AG04450 (cell line): ENCODE data around the gene BPIFB6. TPM values are rescaled to one million over a fixed set of nuclear protein-coding genes. Genes with fewer than 3 reads are reported as not detected.

ENCODE experiments used
- CTCF ChIA-PET: fragments of 300-600, 350-600 bp; formaldehyde crosslinking; extraction: SDS; loops from one replicate; lab custom pipeline; 2022; ENCODE audit warnings: antibody characterized with exemption, inconsistent platforms; lab: Charles Lee
- POLR2A ChIA-PET: fragments of 350-600 bp; formaldehyde crosslinking; extraction: SDS; loops from one replicate; lab custom pipeline; 2021; ENCODE audit warnings: antibody characterized with exemption, inconsistent platforms; lab: Yijun Ruan, JAX
- DNase-seq: peaks from one replicate; pipeline ENCODE4 v3.0.0-alpha.2; 2011; ENCODE audit warnings: low read depth, low spot score
- H3K27ac ChIP-seq: one replicate; pipeline ENCODE4 v1.5.1; 2012; ENCODE audit warnings: low read depth, low read length, control low read depth
- H3K27me3 ChIP-seq: one replicate; pipeline ENCODE4 v1.6.0; 2012; ENCODE audit warnings: low read length; ENCODE audit not compliant: control insufficient read depth, insufficient read depth
- H3K4me3 ChIP-seq: 2 replicates; pipeline ENCODE4 v1.5.1; 2011; ENCODE audit warnings: mild to moderate bottlenecking, low read depth, low read length, control low read depth
- H3K9me3 ChIP-seq: 2 replicates; pipeline ENCODE4 v1.5.1; 2012; ENCODE audit warnings: low read length; ENCODE audit not compliant: control insufficient read depth, insufficient read depth
- polyA plus RNA-seq: library from polyadenylated mRNA; depleted of rRNA; stranded (reverse); fragments of >200 nt; gene quantifications from 2 replicates; pipeline ENCODE4 v1.2.3, GENCODE V29; 2011
- TF ChIP-seq, protein P1 (sequence below): IDR thresholded peaks from 2 replicates; pipeline ENCODE4 v1.5.1; 2011; ENCODE audit warnings: low read depth, low read length, control low read depth, inconsistent platforms

The BPIFB6 gene
- polyA plus RNA-seq, 1 experiment = not detected

- TF ChIP-seq, protein P1, sequence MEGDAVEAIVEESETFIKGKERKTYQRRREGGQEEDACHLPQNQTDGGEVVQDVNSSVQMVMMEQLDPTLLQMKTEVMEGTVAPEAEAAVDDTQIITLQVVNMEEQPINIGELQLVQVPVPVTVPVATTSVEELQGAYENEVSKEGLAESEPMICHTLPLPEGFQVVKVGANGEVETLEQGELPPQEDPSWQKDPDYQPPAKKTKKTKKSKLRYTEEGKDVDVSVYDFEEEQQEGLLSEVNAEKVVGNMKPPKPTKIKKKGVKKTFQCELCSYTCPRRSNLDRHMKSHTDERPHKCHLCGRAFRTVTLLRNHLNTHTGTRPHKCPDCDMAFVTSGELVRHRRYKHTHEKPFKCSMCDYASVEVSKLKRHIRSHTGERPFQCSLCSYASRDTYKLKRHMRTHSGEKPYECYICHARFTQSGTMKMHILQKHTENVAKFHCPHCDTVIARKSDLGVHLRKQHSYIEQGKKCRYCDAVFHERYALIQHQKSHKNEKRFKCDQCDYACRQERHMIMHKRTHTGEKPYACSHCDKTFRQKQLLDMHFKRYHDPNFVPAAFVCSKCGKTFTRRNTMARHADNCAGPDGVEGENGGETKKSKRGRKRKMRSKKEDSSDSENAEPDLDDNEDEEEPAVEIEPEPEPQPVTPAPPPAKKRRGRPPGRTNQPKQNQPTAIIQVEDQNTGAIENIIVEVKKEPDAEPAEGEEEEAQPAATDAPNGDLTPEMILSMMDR = no peak
- no peak overlapping the region for H3K27ac ChIP-seq
- CTCF ChIA-PET = no interaction called here
- no peak for DNase-seq
- H3K4me3 ChIP-seq = no peak overlapping the region
- H3K9me3 ChIP-seq = no peaks in the 10 kb centered on the region
- POLR2A ChIA-PET = no interaction called here
- H3K27me3 ChIP-seq = peaks cover 8% of the 10 kb centered on the region
Measured at GRCh38 chr20:32995802-32996201, 35.6 kb upstream of the BPIFB6 start.

GRCh38 chr20:32997431-32997830 is 34.0 kb upstream of the BPIFB6 start:
- DNase-seq = no peak
- H3K9me3 ChIP-seq = no peaks in the 10 kb centered on the region
- CTCF ChIA-PET = no interaction called here
- H3K27me3 ChIP-seq = peaks cover 6% of the 10 kb centered on the region
- H3K27ac ChIP-seq = no peak overlapping the region
- TF ChIP-seq, protein P1 = no peak
- POLR2A ChIA-PET = no interaction called here
- no peak overlapping the region for H3K4me3 ChIP-seq

DNA sequence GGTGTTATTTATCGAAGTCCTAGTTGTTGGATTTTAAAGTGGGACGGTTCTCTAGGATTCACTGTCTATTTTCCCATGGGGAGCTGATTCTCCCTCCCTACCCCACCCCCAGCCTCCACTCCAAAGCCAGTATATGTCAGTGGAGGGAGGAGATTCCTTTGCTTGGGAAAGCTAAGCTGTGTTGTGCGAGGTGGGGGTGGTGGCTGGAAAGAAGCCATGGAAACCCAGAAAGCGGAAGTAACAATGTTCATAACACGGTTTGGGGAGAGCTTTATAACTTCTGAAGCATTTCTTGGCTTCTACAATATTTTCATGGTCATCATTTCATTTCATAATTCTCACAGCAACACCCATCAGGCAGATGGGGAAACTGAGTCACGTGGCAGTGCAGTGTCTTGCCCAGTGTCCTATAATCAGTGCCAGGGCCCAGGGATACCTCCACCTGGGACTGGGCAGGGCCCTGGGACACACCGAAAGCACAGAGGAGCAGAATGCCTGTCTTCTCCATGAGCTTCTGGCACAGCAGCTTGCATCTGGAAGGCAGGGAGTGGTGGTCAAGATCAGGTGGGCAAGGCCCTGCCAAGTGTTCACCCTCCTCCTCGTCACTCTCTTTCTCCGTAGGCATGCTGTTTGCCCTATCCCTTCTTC is 31.7 kb upstream of the BPIFB6 start:
- ChIA-PET POLR2A (no interaction called here), CTCF (no interaction called here)
- Histone ChIP-seq H3K27ac (no peak overlapping the region), H3K27me3 (peaks cover 2% of the 10 kb centered on the region), H3K4me3 (no peak overlapping the region), H3K9me3 (no peaks in the 10 kb centered on the region; the same call in 1 of the 2 replicates)
- no peak for DNase-seq
- TF ChIP-seq, protein P1 = no peak

GRCh38 chr20:33000802-33001466 is 30.5 kb upstream of the BPIFB6 start:
- peaks cover 2% of the 10 kb centered on the region for H3K27me3 ChIP-seq
- POLR2A ChIA-PET = no interaction called here
- H3K9me3 ChIP-seq = no peaks in the 10 kb centered on the region; the same call in 1 of the 2 replicates
- CTCF ChIA-PET = no interaction called here
- DNase-seq = no peak
- H3K4me3 ChIP-seq = no peak overlapping the region
- TF ChIP-seq, protein P1 = no peak
- no peak overlapping the region for H3K27ac ChIP-seq

DNA sequence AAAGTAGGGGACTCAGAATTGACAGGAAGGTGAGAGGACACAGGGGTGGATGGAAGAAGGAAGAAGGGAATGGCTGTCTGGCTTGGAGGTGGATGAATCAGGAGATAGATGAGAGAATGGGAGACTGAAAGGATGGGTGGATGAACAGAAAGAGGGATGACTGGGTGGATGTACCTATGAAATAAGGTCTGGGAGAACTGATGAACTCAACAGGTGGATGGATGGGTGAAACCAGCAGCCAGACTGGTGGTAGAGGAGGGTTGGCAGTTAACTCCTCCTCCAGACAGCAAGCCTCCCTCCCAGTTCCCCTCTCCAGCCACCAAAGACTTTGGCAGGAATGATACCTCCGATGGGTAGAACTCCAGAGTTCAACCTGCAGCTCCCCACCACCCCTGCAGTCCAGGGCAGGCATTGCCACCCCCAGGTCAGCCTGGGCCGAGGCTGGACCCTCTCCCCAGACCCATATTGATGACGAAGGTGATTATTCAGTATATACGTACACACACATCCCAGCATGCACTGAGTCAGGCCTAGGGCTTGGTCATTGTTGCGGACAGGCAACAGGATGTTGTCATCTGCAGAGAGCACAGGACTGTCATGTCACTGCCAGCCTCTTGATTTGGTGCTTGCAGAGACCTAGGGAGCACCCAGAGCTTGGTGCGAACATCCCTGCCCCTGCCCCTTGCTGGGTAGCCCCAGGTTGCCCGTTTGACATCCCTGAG is 29.2 kb upstream of the BPIFB6 start:
- Histone ChIP-seq H3K27ac (no peak overlapping the region), H3K9me3 (no peaks in the 10 kb centered on the region; the same call in 1 of the 2 replicates), H3K4me3 (no peak overlapping the region), H3K27me3 (peaks cover 2% of the 10 kb centered on the region)
- ChIA-PET POLR2A (no interaction called here), CTCF (no interaction called here)
- DNase-seq = no peak
- TF ChIP-seq, protein P1 = no peak
